ENCODE results near the gene TLR10. TPM values are rescaled to one million over a fixed set of nuclear protein-coding genes. Genes with fewer than 3 reads are reported as not detected.

Gene TLR10
- total RNA-seq, 4 donors from 2014 or later: not detected

- H3K27ac ChIP-seq: peak overlapping the region; percentile 24 to 66 (median 60)
- TF ChIP-seq CTCF (IDR thresholded peaks at IDR 0.05 in 4 of 5, conservative IDR thresholded peaks at IDR 0.05 in 1 of 5) (no peak), POLR2A (IDR thresholded peaks at IDR 0.05) (no peak)
- ATAC-seq (peak in 1 of 2 donors; percentile 56), DNase-seq (peak in 1 of 2 donors; percentile 21)
- no peaks in the 10 kb centered on the region for H3K36me3 ChIP-seq
- H3K9me3 ChIP-seq: no peaks in the 10 kb centered on the region
- peak overlapping the region in 3 of 4 donors; percentile 15 to 40 (median 20) for H3K4me3 ChIP-seq
- in situ Hi-C loops (cut with MboI; ENCODE audit: low sequenced_read_pairs in 4 of 4) (no loop called here), intact Hi-C loops (cut with DNase I; ENCODE audit: low total_unique reads) (no loop called here)
- H3K27me3 ChIP-seq: no peaks in the 10 kb centered on the region
- peaks cover 0 to 18% of the 10 kb centered on the region in 2 donors for H3K4me1 ChIP-seq
Measured at GRCh38 chr4:38805530-38806145, 22.8 kb upstream of the TLR10 start.

GRCh38 chr4:38804654-38805295 is 22.0 kb upstream of the TLR10 start, which contains the start of gene TLR1:
Gene TLR1 (minus strand): TSS chr4:38804791. CDS start chr4:38798831, 5,960 bp downstream.
- ATAC-seq (peak; percentile 24 to 68), DNase-seq (no peak)
- H3K4me3 ChIP-seq: peak within 1 kb of the TSS; percentile 6 to 40 (median 22)
- TF ChIP-seq POLR2A (IDR thresholded peaks at IDR 0.05) (no peak), CTCF (IDR thresholded peaks at IDR 0.05 in 4 of 5, conservative IDR thresholded peaks at IDR 0.05 in 1 of 5) (peak in 3 of 5 experiments; percentile 30 to 51 (median 31))
- no peaks in the 10 kb centered on the region for H3K27me3 ChIP-seq
- H3K36me3 ChIP-seq: no peaks in the 10 kb centered on the region
- intact Hi-C loops (cut with DNase I; ENCODE audit: low total_unique reads) (no loop called here), in situ Hi-C loops (cut with MboI; ENCODE audit: low sequenced_read_pairs in 4 of 4) (no loop called here)
- H3K4me1 ChIP-seq: peaks cover 0 to 18% of the 10 kb centered on the region in 2 donors
- no peaks in the 10 kb centered on the region for H3K9me3 ChIP-seq
- H3K27ac ChIP-seq: peak within 1 kb of the TSS; percentile 24 to 66 (median 64)

- Histone ChIP-seq H3K27ac (peak overlapping the region; percentile 8 to 66 (median 44)), H3K4me1 (peaks cover 0 to 18% of the 10 kb centered on the region in 2 donors), H3K4me3 (peak overlapping the region; percentile 6 to 40 (median 17)), H3K36me3 (no peaks in the 10 kb centered on the region), H3K27me3 (no peaks in the 10 kb centered on the region), H3K9me3 (no peaks in the 10 kb centered on the region)
- in situ Hi-C loops (cut with MboI; ENCODE audit: low sequenced_read_pairs in 4 of 4): no loop called here
- intact Hi-C loops (cut with DNase I; ENCODE audit: low total_unique reads): no loop called here
- DNase-seq (no peak), ATAC-seq (peak in 1 of 2 donors; percentile 51)
- TF ChIP-seq POLR2A (IDR thresholded peaks at IDR 0.05) (no peak), CTCF (IDR thresholded peaks at IDR 0.05 in 4 of 5, conservative IDR thresholded peaks at IDR 0.05 in 1 of 5) (no peak)
Measured at GRCh38 chr4:38803833-38804653, 21.3 kb upstream of the TLR10 start.

GRCh38 chr4:38802561-38803355 is 20.0 kb upstream of the TLR10 start:
- Histone ChIP-seq H3K9me3 (no peaks in the 10 kb centered on the region), H3K4me1 (peaks cover 0 to 18% of the 10 kb centered on the region in 2 donors), H3K36me3 (no peaks in the 10 kb centered on the region), H3K4me3 (peak overlapping the region in 1 of 4 donors; percentile 5), H3K27me3 (no peaks in the 10 kb centered on the region), H3K27ac (no peak overlapping the region)
- in situ Hi-C loops (cut with MboI; ENCODE audit: low sequenced_read_pairs in 4 of 4) (no loop called here), intact Hi-C loops (cut with DNase I; ENCODE audit: low total_unique reads) (no loop called here)
- TF ChIP-seq CTCF (IDR thresholded peaks at IDR 0.05 in 4 of 5, conservative IDR thresholded peaks at IDR 0.05 in 1 of 5): no peak
- ATAC-seq (no peak), DNase-seq (no peak)
